HCT116 (cell line): ENCODE data around the gene RETREG1.

ENCODE experiments used
- CTCF ChIP-seq, 3 experiments: fragments of 200-600 bp in 1 of 3; sonication (generic) in 1 of 3; IDR thresholded peaks in 2 of 3; conservative IDR thresholded peaks in 1 of 3; 2 replicates each; pipeline ENCODE4 v1.5.1; 2012 to 2017; ENCODE audit warnings: low read depth in 2 of 3, low read length in 2 of 3, antibody characterized with exemption in 1 of 3, borderline replicate concordance in 1 of 3, control low read depth in 1 of 3, mild to moderate bottlenecking in 1 of 3, mixed read lengths in 1 of 3, mixed run types in 1 of 3, moderate library complexity in 1 of 3; ENCODE audit not compliant: insufficient read depth in 1 of 3
- POLR2A ChIP-seq: IDR thresholded peaks from 2 replicates; pipeline ENCODE4 v1.7.0; 2011; ENCODE audit warnings: borderline replicate concordance; ENCODE audit not compliant: insufficient read depth, insufficient read length; ENCODE audit errors: extremely low read depth
- POLR2AphosphoS5 ChIP-seq: IDR thresholded peaks from 2 replicates; pipeline ENCODE4 v1.6.1; 2011; ENCODE audit warnings: mild to moderate bottlenecking, low read depth, low read length, moderate library complexity
- YY1 ChIP-seq: IDR thresholded peaks from 2 replicates; pipeline ENCODE4 v1.6.1; 2011; ENCODE audit warnings: low read length, low read depth, moderate library complexity, mild to moderate bottlenecking; ENCODE audit not compliant: insufficient replicate concordance; ENCODE audit errors: extremely low read depth

- TF ChIP-seq POLR2AphosphoS5 (no peak), YY1 (no peak), CTCF (IDR thresholded peaks at IDR 0.05 in 2 of 3, conservative IDR thresholded peaks at IDR 0.05 in 1 of 3; ENCODE audit: borderline replicate concordance in 1 of 3, insufficient read depth in 1 of 3, low read depth in 2 of 3, low read length in 2 of 3) (no peak), POLR2A (no peak)
These were observed 23.8 kb downstream of the RETREG1 start for GRCh38 chr5:16593013-16593412.
